ENCODE results near the gene GNAI2. TPM values are rescaled to one million over a fixed set of nuclear protein-coding genes. Genes with fewer than 3 reads are reported as not detected.
"Not testable (repeated sequence)": the region's sequence is repeated elsewhere in the genome, so short reads cannot be mapped to it uniquely, and the experiment has no call there.

The GNAI2 gene
- total RNA-seq, 4 donors from 2014 or later: 69.6 to 322 (median 74.8) TPM

GRCh38 chr3:50226888-50227389 lies 9.1 kb upstream of the GNAI2 start:
- H3K4me3 ChIP-seq: peak overlapping the region; percentile 43 to 80 (median 52)
- no peaks in the 10 kb centered on the region for H3K36me3 ChIP-seq
- 3% methylated on average over 22 of the region's 40 CpGs; no CpG with 5 or more reads in 1 of the 2 donors for WGBS, 2 donors (ENCODE audit: low coverage in 1 of 2)
- peak overlapping the region; percentile 80 to 88 (median 85) for H3K27ac ChIP-seq
- no peaks in the 10 kb centered on the region for H3K9me3 ChIP-seq
- peaks cover 4 to 23% (median 16%) of the 10 kb centered on the region in 4 donors for H3K4me1 ChIP-seq
- intact Hi-C loops (cut with DNase I; ENCODE audit: low total_unique reads) (loop anchor here (2.0 to 5.0 kb wide), 3 partner anchors 20 to 46 kb away; no protein-coding TSS in a partner anchor), in situ Hi-C loops (cut with MboI; ENCODE audit: low pct_ligation_motif_present in 1 of 4, low pct_unique_long_range_greater_than_20kb in 1 of 4, low sequenced_read_pairs in 3 of 4) (loop anchor here in 1 of 4 donors (5.0 kb wide), 1 partner anchor 35 kb away; the partner anchor contains the start of gene GNAT1)
- peak; percentile 51 for DNase-seq
- peaks cover 7% of the 10 kb centered on the region for H3K27me3 ChIP-seq
- no peak for TF ChIP-seq CTCF (IDR thresholded peaks at IDR 0.05)
- no peak for TF ChIP-seq EP300 (IDR thresholded peaks at IDR 0.05; ENCODE audit: low read depth)
- TF ChIP-seq POLR2AphosphoS5 (IDR thresholded peaks at IDR 0.05): no peak
- TF ChIP-seq POLR2A (IDR thresholded peaks at IDR 0.05): no peak

- Histone ChIP-seq H3K27me3 (peaks cover 7% of the 10 kb centered on the region), H3K4me1 (peaks cover 4 to 23% (median 16%) of the 10 kb centered on the region in 4 donors), H3K9me3 (no peaks in the 10 kb centered on the region), H3K27ac (peak overlapping the region; percentile 80 to 88 (median 85)), H3K4me3 (peak overlapping the region; percentile 49 to 80 (median 56)), H3K36me3 (no peaks in the 10 kb centered on the region)
- 2 to 4% methylated on average over 15 to 39 of the region's 51 CpGs for WGBS, 2 donors (ENCODE audit: low coverage in 1 of 2)
- TF ChIP-seq POLR2AphosphoS5 (IDR thresholded peaks at IDR 0.05): peak; percentile 58 to 73 (median 58)
- peak; percentile 57 to 96 (median 86) for TF ChIP-seq CTCF (IDR thresholded peaks at IDR 0.05)
- peak; percentile 57 for TF ChIP-seq POLR2A (IDR thresholded peaks at IDR 0.05)
- no peak for TF ChIP-seq EP300 (IDR thresholded peaks at IDR 0.05; ENCODE audit: low read depth)
- in situ Hi-C loops (cut with MboI; ENCODE audit: low pct_ligation_motif_present in 1 of 4, low pct_unique_long_range_greater_than_20kb in 1 of 4, low sequenced_read_pairs in 3 of 4) (loop anchor here in 1 of 4 donors (5.0 kb wide), 1 partner anchor 35 kb away; the partner anchor contains the start of gene GNAT1), intact Hi-C loops (cut with DNase I; ENCODE audit: low total_unique reads) (loop anchor here (2.0 to 5.0 kb wide), 3 partner anchors 19 to 45 kb away; no protein-coding TSS in a partner anchor)
- DNase-seq: peak; percentile 94
Measured at GRCh38 chr3:50227390-50228183, 8.4 kb upstream of the GNAI2 start.

GRCh38 chr3:50228184-50228763 lies 7.7 kb upstream of the GNAI2 start:
- Histone ChIP-seq H3K27ac (peak overlapping the region; percentile 80 to 88 (median 85)), H3K4me1 (peaks cover 4 to 23% (median 16%) of the 10 kb centered on the region in 4 donors), H3K4me3 (peak overlapping the region in 3 of 4 donors; percentile 49 to 80 (median 54))
- in situ Hi-C loops (cut with MboI; ENCODE audit: low pct_ligation_motif_present in 1 of 4, low pct_unique_long_range_greater_than_20kb in 1 of 4, low sequenced_read_pairs in 3 of 4): loop anchor here in 1 of 4 donors (5.0 kb wide), 1 partner anchor 36 kb away; the partner anchor contains the start of gene GNAT1
- H3K27me3 ChIP-seq, DNase-seq, H3K9me3 ChIP-seq, H3K36me3 ChIP-seq: not testable (repeated sequence)
- intact Hi-C loops (cut with DNase I; ENCODE audit: low total_unique reads): loop anchor here (5.0 kb wide), 1 partner anchor 34 kb away; no protein-coding TSS in a partner anchor
- 34 to 37% methylated on average over 3 to 15 of the region's 15 CpGs for WGBS, 2 donors (ENCODE audit: low coverage in 1 of 2)

- H3K27me3 ChIP-seq: peaks cover 7% of the 10 kb centered on the region
- in situ Hi-C loops (cut with MboI; ENCODE audit: low pct_ligation_motif_present in 1 of 4, low pct_unique_long_range_greater_than_20kb in 1 of 4, low sequenced_read_pairs in 3 of 4) (loop anchor here in 1 of 4 donors (5.0 kb wide), 1 partner anchor 37 kb away; the partner anchor contains the start of gene GNAT1), intact Hi-C loops (cut with DNase I; ENCODE audit: low total_unique reads) (loop anchor here (5.0 kb wide), 1 partner anchor 33 kb away; no protein-coding TSS in a partner anchor)
- H3K9me3 ChIP-seq: no peaks in the 10 kb centered on the region
- no peak for DNase-seq
- 96% methylated on average over 3 of the region's 3 CpGs; no CpG with 5 or more reads in 1 of the 2 donors for WGBS, 2 donors (ENCODE audit: low coverage in 1 of 2)
- H3K36me3 ChIP-seq: no peaks in the 10 kb centered on the region
- peak overlapping the region in 1 of 4 donors; percentile 5 for H3K27ac ChIP-seq
- TF ChIP-seq POLR2A (IDR thresholded peaks at IDR 0.05): no peak
- no peak overlapping the region for H3K4me3 ChIP-seq
- peaks cover 4 to 23% (median 16%) of the 10 kb centered on the region in 4 donors for H3K4me1 ChIP-seq
Measured at GRCh38 chr3:50229490-50229889, 6.5 kb upstream of the GNAI2 start.

Data from transverse colon (tissue), 4 donors.